Kidney (tissue), 14 donors: Measurements from ENCODE around the gene POU3F3. TPM values are rescaled to one million over a fixed set of nuclear protein-coding genes. Genes with fewer than 3 reads are reported as not detected.

Experiments used
- DNase-seq, 5 donors: peaks; one replicate each; pipeline ENCODE4 v3.0.0-alpha.2; 2013 to 2020
- FAIRE-seq: peaks from 2 replicates; lab custom pipeline; 2012; peaks lifted over from hg19 to GRCh38; lab: Jason Lieb, UNC
- H3K27ac ChIP-seq, 2 donors: one replicate each; pipeline ENCODE4 v1.7.0; 2013; ENCODE audit warnings: low read depth in 2 of 2, low read length in 2 of 2, inconsistent platforms in 1 of 2
- H3K27me3 ChIP-seq: one replicate; pipeline ENCODE4 v1.7.1; 2013; ENCODE audit warnings: low read length, inconsistent platforms; ENCODE audit not compliant: control insufficient read depth, insufficient read depth
- H3K36me3 ChIP-seq, 3 donors: one replicate each; pipeline versions ENCODE4 v1.7.0 to v1.7.1; 2013; ENCODE audit warnings: low read length in 3 of 3, control low read depth in 1 of 3, inconsistent platforms in 1 of 3; ENCODE audit not compliant: insufficient read depth in 3 of 3, control insufficient read depth in 2 of 3
- H3K4me1 ChIP-seq, 3 donors: one replicate each; pipeline versions ENCODE4 v1.7.0 to v1.7.1; 2013; ENCODE audit warnings: low read length in 3 of 3, inconsistent platforms in 1 of 3, low read depth in 1 of 3; ENCODE audit not compliant: control insufficient read depth in 2 of 3, insufficient read depth in 2 of 3
- H3K4me3 ChIP-seq, 3 donors: one replicate each; pipeline versions ENCODE4 v1.7.0 to v1.8.1; 2013; ENCODE audit warnings: low read length in 3 of 3, control low read depth in 1 of 3, inconsistent platforms in 1 of 3
- H3K9ac ChIP-seq, 3 donors: one replicate each; pipeline versions ENCODE4 v1.7.0 to v1.7.1; 2013; ENCODE audit warnings: low read length in 3 of 3, control low read depth in 1 of 3, inconsistent platforms in 1 of 3
- H3K9me3 ChIP-seq, 3 donors: one replicate each; pipeline versions ENCODE4 v1.7.0 to v1.7.1; 2013; ENCODE audit warnings: low read length in 3 of 3, control low read depth in 1 of 3, inconsistent platforms in 1 of 3; ENCODE audit not compliant: control insufficient read depth in 2 of 3, insufficient read depth in 1 of 3
- CTCF ChIP-seq: IDR thresholded peaks from 3 replicates; pipeline ENCODE4 v1.5.1; 2012; ENCODE audit warnings: mild to moderate bottlenecking, moderate library complexity, borderline replicate concordance; ENCODE audit not compliant: insufficient read depth; ENCODE audit errors: extremely low read depth
- intact Hi-C: fragments of 100-400 bp; cut with DNase I; formaldehyde crosslinking; loops from one replicate; pipeline ENCODE4 v1.11.1; 2022
- polyA plus RNA-seq: library from polyadenylated mRNA; stranded (reverse); fragments of 350-450 nt; fragmentation: Illumina TruSeq; extraction: RNeasy Lipid Tissue Mini Kit (QIAGEN cat#74804); gene quantifications from one replicate; pipeline ENCODE4 v1.2.3, GENCODE V29; 2014; ENCODE audit warnings: low read depth, low replicate concordance; ENCODE audit not compliant: insufficient read depth
- total RNA-seq: library from RNA; stranded (reverse); fragmentation: NEBNext Ultra II Directional; extraction: Animal tissue kit (Norgen Biotek cat#: 25700); gene quantifications from one replicate; pipeline ENCODE4 v1.2.1, GENCODE V29; 2021
- donor health status: control.
- donor health status: control.
- donor health status: control.
- donor health status: control.
- donor health status: control.
- donor health status: DM: yes; HTN: yes; CAD: no.
- donor health status: Normal renal cell carcinoma (clear cell type).

The POU3F3 gene
- total and polyA plus RNA-seq, 2 donors from 2014 or later: 31.4 to 118 TPM

- peaks cover 50% of the 10 kb centered on the region for H3K27me3 ChIP-seq
- no peak overlapping the region for H3K9ac ChIP-seq
- FAIRE-seq (no peak), DNase-seq (peak in 4 of 5 donors; percentile 5 to 70 (median 35))
- peaks cover 0 to 4% (median 0%) of the 10 kb centered on the region in 3 donors for H3K36me3 ChIP-seq
- intact Hi-C loops: no loop called here
- H3K27ac ChIP-seq: peak overlapping the region in 1 of 2 donors; percentile 81
- TF ChIP-seq CTCF: no peak
- H3K4me3 ChIP-seq: peak overlapping the region in 1 of 3 donors; percentile 80
- H3K4me1 ChIP-seq: peaks cover 0 to 5% (median 0%) of the 10 kb centered on the region in 3 donors
- no peaks in the 10 kb centered on the region for H3K9me3 ChIP-seq
Observed at GRCh38 chr2:104855221-104856085, 1.5 kb downstream of the POU3F3 start.

- no peaks in the 10 kb centered on the region for H3K9me3 ChIP-seq
- TF ChIP-seq CTCF: no peak
- H3K27ac ChIP-seq: peak overlapping the region; percentile 74 to 87
- peaks cover 0 to 4% (median 0%) of the 10 kb centered on the region in 3 donors for H3K36me3 ChIP-seq
- FAIRE-seq (no peak), DNase-seq (peak; percentile 30 to 79 (median 36))
- peak overlapping the region; percentile 44 to 63 (median 48) for H3K4me3 ChIP-seq
- H3K27me3 ChIP-seq: peaks cover 49% of the 10 kb centered on the region
- peak overlapping the region in 1 of 3 donors; percentile 55 for H3K9ac ChIP-seq
- intact Hi-C loops: no loop called here
- peaks cover 0 to 5% (median 0%) of the 10 kb centered on the region in 3 donors for H3K4me1 ChIP-seq
Observed at GRCh38 chr2:104856086-104856972, 2.4 kb downstream of the POU3F3 start.

GRCh38 chr2:104856973-104857261, 3.0 kb downstream of the POU3F3 start:
- intact Hi-C loops: no loop called here
- Histone ChIP-seq H3K27ac (peak overlapping the region; percentile 81 to 91), H3K4me1 (peaks cover 0 to 5% (median 0%) of the 10 kb centered on the region in 3 donors), H3K36me3 (peaks cover 0 to 4% (median 0%) of the 10 kb centered on the region in 3 donors), H3K9ac (peak overlapping the region in 2 of 3 donors; percentile 55 to 74), H3K4me3 (peak overlapping the region; percentile 62 to 72 (median 67)), H3K9me3 (no peaks in the 10 kb centered on the region), H3K27me3 (peaks cover 52% of the 10 kb centered on the region)
- no peak for TF ChIP-seq CTCF
- DNase-seq (no peak), FAIRE-seq (no peak)
